Measurements from ENCODE around the gene KATNIP. TPM values are rescaled to one million over a fixed set of nuclear protein-coding genes. Genes with fewer than 3 reads are reported as not detected.
A peak's percentile ranks its signal among the peaks of the same experiment; 100 is the strongest.

KATNIP gene
- total RNA-seq, 1 donor from 2014 or later = 21.1 TPM

- Histone ChIP-seq H3K27me3 (ENCODE audit: insufficient read depth, low read length) (no peaks in the 10 kb centered on the region), H3K27ac (ENCODE audit: low read depth, low read length) (peak overlapping the region; percentile 25), H3K9me3 (ENCODE audit: insufficient read depth, low read depth, low read length) (peaks cover 6% of the 10 kb centered on the region), H3K4me1 (ENCODE audit: insufficient read depth, low read length) (peaks cover 14% of the 10 kb centered on the region), H3K4me2 (ENCODE audit: low read length) (peak overlapping the region; percentile 42), H3K9ac (ENCODE audit: low read length) (no peak overlapping the region), H4K20me1 (ENCODE audit: insufficient read depth, low read length) (peaks cover 77% of the 10 kb centered on the region), H3K4me3 (ENCODE audit: insufficient read depth, low read depth, low read length) (no peak overlapping the region), H3K79me2 (ENCODE audit: insufficient read depth, low read length) (no peaks in the 10 kb centered on the region), H2AFZ (ENCODE audit: low read depth, low read length) (no peak overlapping the region), H3K36me3 (ENCODE audit: insufficient read depth, low read length) (peaks cover 57% of the 10 kb centered on the region)
- Mint-ChIP-seq H3K4me3 (ENCODE audit: unreplicated experiment) (no peak overlapping the region), H3K27me3 (ENCODE audit: low read depth, unreplicated experiment) (no peaks in the 10 kb centered on the region), H3K4me1 (ENCODE audit: low read depth, unreplicated experiment) (peaks cover 14% of the 10 kb centered on the region), H3K9me3 (ENCODE audit: unreplicated experiment) (no peaks in the 10 kb centered on the region), H3K36me3 (ENCODE audit: low read depth, unreplicated experiment) (peaks cover 42% of the 10 kb centered on the region), H3K27ac (ENCODE audit: unreplicated experiment) (no peak overlapping the region)
- FAIRE-seq (no peak), DNase-seq (ENCODE audit: low read depth) (peak; percentile 84)
- TF ChIP-seq EZH2 (IDR thresholded peaks at IDR 0.05; ENCODE audit: insufficient read depth, low read length) (no peak), CTCF (IDR thresholded peaks at IDR 0.05; ENCODE audit: insufficient read depth, low read depth, low read length) (no peak)
Measured at GRCh38 chr16:27529962-27530361, 20.0 kb upstream of the KATNIP start.

GRCh38 chr16:27531186-27531585, 18.8 kb upstream of the KATNIP start:
- no peaks in the 10 kb centered on the region for H3K79me2 ChIP-seq (ENCODE audit: insufficient read depth, low read length)
- H3K27me3 ChIP-seq (ENCODE audit: insufficient read depth, low read length) = no peaks in the 10 kb centered on the region
- no peak overlapping the region for H3K9ac ChIP-seq (ENCODE audit: low read length)
- TF ChIP-seq CTCF (IDR thresholded peaks at IDR 0.05; ENCODE audit: insufficient read depth, low read depth, low read length) = no peak
- TF ChIP-seq EZH2 (IDR thresholded peaks at IDR 0.05; ENCODE audit: insufficient read depth, low read length) = no peak
- peaks cover 71% of the 10 kb centered on the region for H4K20me1 ChIP-seq (ENCODE audit: insufficient read depth, low read length)
- peaks cover 14% of the 10 kb centered on the region for H3K4me1 Mint-ChIP-seq (ENCODE audit: low read depth, unreplicated experiment)
- DNase-seq (ENCODE audit: low read depth) (no peak), FAIRE-seq (no peak)
- no peaks in the 10 kb centered on the region for H3K27me3 Mint-ChIP-seq (ENCODE audit: low read depth, unreplicated experiment)
- H2AFZ ChIP-seq (ENCODE audit: low read depth, low read length) = no peak overlapping the region
- H3K27ac ChIP-seq (ENCODE audit: low read depth, low read length) = no peak overlapping the region
- no peaks in the 10 kb centered on the region for H3K9me3 Mint-ChIP-seq (ENCODE audit: unreplicated experiment)
- peaks cover 14% of the 10 kb centered on the region for H3K4me1 ChIP-seq (ENCODE audit: insufficient read depth, low read length)
- peak overlapping the region; percentile 47 for H3K4me3 Mint-ChIP-seq (ENCODE audit: unreplicated experiment)
- H3K4me3 ChIP-seq (ENCODE audit: insufficient read depth, low read depth, low read length) = no peak overlapping the region
- no peak overlapping the region for H3K27ac Mint-ChIP-seq (ENCODE audit: unreplicated experiment)
- peaks cover 43% of the 10 kb centered on the region for H3K36me3 Mint-ChIP-seq (ENCODE audit: low read depth, unreplicated experiment)
- H3K4me2 ChIP-seq (ENCODE audit: low read length) = no peak overlapping the region
- H3K36me3 ChIP-seq (ENCODE audit: insufficient read depth, low read length) = peaks cover 47% of the 10 kb centered on the region
- no peaks in the 10 kb centered on the region for H3K9me3 ChIP-seq (ENCODE audit: insufficient read depth, low read depth, low read length)

GRCh38 chr16:27531826-27532800, 17.8 kb upstream of the KATNIP start:
- FAIRE-seq = no peak
- no peak overlapping the region for H2AFZ ChIP-seq (ENCODE audit: low read depth, low read length)
- peaks cover 9% of the 10 kb centered on the region for H3K4me1 Mint-ChIP-seq (ENCODE audit: low read depth, unreplicated experiment)

More at GRCh38 chr16:27531826-27532800, 17.8 kb upstream of the KATNIP start:
- Mint-ChIP-seq H3K4me3 (ENCODE audit: unreplicated experiment) (no peak overlapping the region), H3K27ac (ENCODE audit: unreplicated experiment) (no peak overlapping the region), H3K27me3 (ENCODE audit: low read depth, unreplicated experiment) (no peaks in the 10 kb centered on the region), H3K36me3 (ENCODE audit: low read depth, unreplicated experiment) (peaks cover 43% of the 10 kb centered on the region), H3K9me3 (ENCODE audit: unreplicated experiment) (no peaks in the 10 kb centered on the region)
- Histone ChIP-seq H3K9me3 (ENCODE audit: insufficient read depth, low read depth, low read length) (no peaks in the 10 kb centered on the region), H4K20me1 (ENCODE audit: insufficient read depth, low read length) (peaks cover 70% of the 10 kb centered on the region), H3K4me3 (ENCODE audit: insufficient read depth, low read depth, low read length) (no peak overlapping the region), H3K9ac (ENCODE audit: low read length) (no peak overlapping the region), H3K4me1 (ENCODE audit: insufficient read depth, low read length) (peaks cover 14% of the 10 kb centered on the region), H3K27me3 (ENCODE audit: insufficient read depth, low read length) (no peaks in the 10 kb centered on the region), H3K36me3 (ENCODE audit: insufficient read depth, low read length) (peaks cover 50% of the 10 kb centered on the region), H3K79me2 (ENCODE audit: insufficient read depth, low read length) (no peaks in the 10 kb centered on the region), H3K4me2 (ENCODE audit: low read length) (no peak overlapping the region), H3K27ac (ENCODE audit: low read depth, low read length) (no peak overlapping the region)
- TF ChIP-seq EZH2 (IDR thresholded peaks at IDR 0.05; ENCODE audit: insufficient read depth, low read length) (no peak), CTCF (IDR thresholded peaks at IDR 0.05; ENCODE audit: insufficient read depth, low read depth, low read length) (no peak)
- DNase-seq (ENCODE audit: low read depth) = no peak

All from astrocyte (in vitro differentiated cells and primary cell).